Vagina (tissue), 2 donors: Measurements from ENCODE around the gene AKIRIN1. TPM values are rescaled to one million over a fixed set of nuclear protein-coding genes. Genes with fewer than 3 reads are reported as not detected.
A peak's percentile ranks its signal among the peaks of the same experiment; 100 is the strongest.
"Not testable (repeated sequence)": the region's sequence is repeated elsewhere in the genome, so short reads cannot be mapped to it uniquely, and the experiment has no call there.

Source experiments
- DNase-seq, 2 donors: peaks; one replicate each; pipeline ENCODE4 v3.0.0-alpha.2; 2017; ENCODE audit errors: extremely low spot score in 2 of 2
- H3K27ac ChIP-seq: fragments of 200-600 bp; sonication (generic); one replicate; pipeline ENCODE4 v1.5.1; 2019
- H3K27me3 ChIP-seq: fragments of 200-600 bp; sonication (generic); one replicate; pipeline ENCODE4 v1.5.1; 2019
- H3K36me3 ChIP-seq, 2 donors: fragments of 200-600 bp; sonication (generic); one replicate each; pipeline ENCODE4 v1.5.1; 2017 to 2019
- H3K4me1 ChIP-seq: fragments of 200-600 bp; sonication (generic); one replicate; pipeline ENCODE4 v1.5.1; 2019
- H3K4me3 ChIP-seq, 2 donors: fragments of 200-600 bp; sonication (generic); 1 replicate in 1 of 2; 2 replicates in 1 of 2; pipeline ENCODE4 v1.5.1; 2016 to 2019
- H3K9me3 ChIP-seq: fragments of 200-600 bp; sonication (generic); one replicate; pipeline ENCODE4 v1.5.1; 2019
- CTCF ChIP-seq, 3 experiments: fragments of 450-650 bp in 2 of 3; fragments of 200-600 bp in 1 of 3; sonication (generic) in 1 of 3; IDR thresholded peaks; one replicate each; pipeline ENCODE4 v1.5.1; 2017 to 2019; ENCODE audit warnings: antibody characterized with exemption in 3 of 3, mild to moderate bottlenecking in 2 of 3, moderate library complexity in 2 of 3
- POLR2A ChIP-seq, 2 donors: fragments of 450-650 bp; IDR thresholded peaks; one replicate each; pipeline ENCODE4 v1.6.1; 2017; ENCODE audit warnings: antibody characterized with exemption in 2 of 2, mild to moderate bottlenecking in 2 of 2, moderate library complexity in 2 of 2
- POLR2AphosphoS5 ChIP-seq, 2 donors: sonication (generic); formaldehyde crosslinking; IDR thresholded peaks; one replicate each; pipeline ENCODE4 v1.9.0; 2017; ENCODE audit warnings: antibody characterized with exemption in 2 of 2, mild to moderate bottlenecking in 2 of 2, low read depth in 1 of 2; ENCODE audit not compliant: insufficient read depth in 1 of 2
- intact Hi-C: fragments of 100-400 bp; cut with DNase I; formaldehyde crosslinking; loops from one replicate; pipeline ENCODE4 v1.15.1; 2023
- total RNA-seq: library from RNA; depleted of rRNA; stranded (reverse); fragments of >200 nt; gene quantifications from one replicate; pipeline ENCODE4 v1.2.3, GENCODE V29; 2016

Gene AKIRIN1
- total RNA-seq, 1 donor from 2014 or later: 27.5 TPM

GRCh38 chr1:39046613-39047210, 55.6 kb downstream of the AKIRIN1 start:
- peaks cover 14% of the 10 kb centered on the region for H3K4me1 ChIP-seq
- DNase-seq: no peak
- H3K27me3 ChIP-seq: no peaks in the 10 kb centered on the region
- H3K36me3 ChIP-seq: peaks cover 0 to 5% of the 10 kb centered on the region in 2 donors
- no peak overlapping the region for H3K4me3 ChIP-seq
- intact Hi-C loops: no loop called here
- peak overlapping the region; percentile 80 for H3K27ac ChIP-seq
- no peaks in the 10 kb centered on the region for H3K9me3 ChIP-seq
- no peak for TF ChIP-seq POLR2A (IDR thresholded peaks at IDR 0.05)
- no peak for TF ChIP-seq POLR2AphosphoS5 (IDR thresholded peaks at IDR 0.05; ENCODE audit: insufficient read depth in 1 of 2, low read depth in 1 of 2)
- TF ChIP-seq CTCF (IDR thresholded peaks at IDR 0.05): no peak

DNA sequence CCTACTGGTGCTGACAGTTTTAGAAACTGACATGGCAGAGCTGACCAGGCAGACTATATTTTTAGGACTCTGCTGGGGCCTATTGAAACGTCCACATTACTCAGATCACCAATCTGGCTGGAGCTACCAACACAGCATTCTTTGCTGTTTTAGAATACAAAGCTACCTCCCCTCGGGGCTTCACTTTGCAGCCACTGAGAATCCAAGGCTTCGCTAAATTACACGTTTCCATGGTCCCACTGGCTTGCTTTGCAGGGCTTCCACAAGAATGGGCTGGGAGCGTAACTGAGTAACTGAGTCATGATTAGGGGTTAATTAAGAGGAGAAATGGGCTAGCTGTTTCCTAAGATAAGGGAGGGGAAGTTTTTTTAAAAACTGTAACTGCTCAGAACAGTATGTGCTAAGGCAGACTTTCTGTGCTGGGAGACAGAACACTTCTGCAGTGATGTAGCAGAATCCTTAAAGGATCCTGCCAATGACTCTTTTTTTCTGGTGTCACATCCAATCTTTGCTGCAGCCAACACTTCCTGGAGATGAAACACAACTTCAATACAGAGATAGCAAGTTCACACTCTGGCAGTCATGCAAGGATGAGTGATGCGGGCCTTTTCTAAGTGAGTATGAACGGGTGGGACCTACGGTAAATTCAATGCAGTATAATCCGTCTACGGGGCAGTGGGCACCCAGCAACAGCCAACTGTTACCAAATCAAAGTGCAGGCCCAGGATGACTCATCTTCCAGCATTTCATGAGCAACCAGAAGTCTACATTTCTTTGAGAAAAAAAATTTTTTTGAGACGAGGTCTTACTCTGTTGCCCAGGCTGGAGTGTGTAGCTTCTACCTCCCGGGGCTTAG, 56.5 kb downstream of the AKIRIN1 start:
- no peaks in the 10 kb centered on the region for H3K9me3 ChIP-seq
- peak overlapping the region; percentile 80 for H3K27ac ChIP-seq
- no peaks in the 10 kb centered on the region for H3K27me3 ChIP-seq
- DNase-seq: peak in 1 of 2 donors; percentile 93
- TF ChIP-seq POLR2A (IDR thresholded peaks at IDR 0.05): no peak
- TF ChIP-seq POLR2AphosphoS5 (IDR thresholded peaks at IDR 0.05; ENCODE audit: insufficient read depth in 1 of 2, low read depth in 1 of 2): peak; percentile 21 to 33
- TF ChIP-seq CTCF (IDR thresholded peaks at IDR 0.05): no peak
- intact Hi-C loops: no loop called here
- no peak overlapping the region for H3K4me3 ChIP-seq
- peaks cover 0 to 3% of the 10 kb centered on the region in 2 donors for H3K36me3 ChIP-seq
- peaks cover 14% of the 10 kb centered on the region for H3K4me1 ChIP-seq

DNA sequence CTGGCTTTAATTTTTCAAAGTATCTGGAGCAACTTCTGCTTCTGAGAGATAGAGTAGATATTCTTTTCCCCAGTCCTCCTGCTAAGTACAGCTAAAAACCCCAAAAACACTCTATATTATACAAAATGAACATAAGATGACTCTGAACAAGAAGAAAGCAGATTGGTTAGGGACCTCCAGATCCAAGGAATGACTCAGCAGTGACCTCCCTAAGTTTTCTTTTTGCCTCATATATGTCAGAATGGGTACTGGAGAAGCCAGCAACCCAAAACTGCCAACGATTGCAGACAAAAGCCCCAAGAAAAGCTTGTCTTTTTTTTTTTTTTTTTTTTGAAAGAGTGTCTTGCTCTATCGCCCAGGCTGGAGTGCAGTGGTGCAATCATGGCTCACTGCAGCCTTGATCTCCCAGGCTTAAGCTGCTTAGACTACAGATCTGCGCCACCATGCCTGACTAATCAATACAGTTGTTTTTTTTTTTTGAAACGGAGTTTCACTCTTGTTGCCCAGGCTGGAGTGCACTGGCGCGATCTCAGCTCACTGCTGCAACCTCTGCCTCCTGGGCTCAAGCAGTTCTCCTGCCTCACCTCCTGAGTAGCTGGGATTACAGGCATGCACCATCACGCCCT, 57.8 kb downstream of the AKIRIN1 start:
- no peaks in the 10 kb centered on the region for H3K27me3 ChIP-seq
- DNase-seq: no peak
- H3K4me1 ChIP-seq: peaks cover 14% of the 10 kb centered on the region
- H3K27ac ChIP-seq: peak overlapping the region; percentile 80
- no peaks in the 10 kb centered on the region for H3K36me3 ChIP-seq
- no peak overlapping the region for H3K4me3 ChIP-seq
- TF ChIP-seq POLR2A (IDR thresholded peaks at IDR 0.05): no peak
- TF ChIP-seq POLR2AphosphoS5 (IDR thresholded peaks at IDR 0.05; ENCODE audit: insufficient read depth in 1 of 2, low read depth in 1 of 2): no peak
- no peak for TF ChIP-seq CTCF (IDR thresholded peaks at IDR 0.05)
- no peaks in the 10 kb centered on the region for H3K9me3 ChIP-seq
- intact Hi-C loops: no loop called here

DNA sequence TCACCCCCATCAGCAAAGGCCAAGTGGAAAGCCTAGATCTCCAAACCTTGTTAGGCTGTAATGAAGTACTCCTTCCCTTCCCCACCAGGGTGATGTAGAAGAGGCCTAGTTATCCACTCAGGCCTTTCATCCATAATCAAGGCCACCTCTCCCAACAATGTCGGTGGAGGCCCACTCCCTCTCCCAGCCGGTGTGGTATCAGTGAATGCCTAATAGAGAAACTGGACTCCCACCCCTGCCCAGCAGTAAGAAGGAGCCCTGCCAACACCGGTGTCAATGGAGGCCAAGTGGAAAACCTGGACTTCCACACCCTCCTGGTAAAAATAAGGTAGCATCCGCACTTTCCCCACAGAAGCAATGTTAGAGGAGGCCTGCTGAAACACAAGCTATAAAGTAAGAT, 58.9 kb downstream of the AKIRIN1 start:
- no peaks in the 10 kb centered on the region for H3K27me3 ChIP-seq
- TF ChIP-seq CTCF (IDR thresholded peaks at IDR 0.05) (no peak), POLR2AphosphoS5 (IDR thresholded peaks at IDR 0.05; ENCODE audit: insufficient read depth in 1 of 2, low read depth in 1 of 2) (no peak), POLR2A (IDR thresholded peaks at IDR 0.05) (no peak)
- H3K27ac ChIP-seq: no peak overlapping the region
- DNase-seq: no peak
- intact Hi-C loops: no loop called here
- H3K4me3 ChIP-seq: no peak overlapping the region
- no peaks in the 10 kb centered on the region for H3K36me3 ChIP-seq
- peaks cover 14% of the 10 kb centered on the region for H3K4me1 ChIP-seq
- no peaks in the 10 kb centered on the region for H3K9me3 ChIP-seq

- H3K27ac ChIP-seq, H3K4me3 ChIP-seq, H3K36me3 ChIP-seq, intact Hi-C loops, H3K27me3 ChIP-seq, DNase-seq, H3K9me3 ChIP-seq: not testable (repeated sequence)
- H3K4me1 ChIP-seq: peaks cover 14% of the 10 kb centered on the region
Observed at GRCh38 chr1:39051193-39051850, 60.2 kb downstream of the AKIRIN1 start.
